ENCODE data around the gene UQCR10.

DNA sequence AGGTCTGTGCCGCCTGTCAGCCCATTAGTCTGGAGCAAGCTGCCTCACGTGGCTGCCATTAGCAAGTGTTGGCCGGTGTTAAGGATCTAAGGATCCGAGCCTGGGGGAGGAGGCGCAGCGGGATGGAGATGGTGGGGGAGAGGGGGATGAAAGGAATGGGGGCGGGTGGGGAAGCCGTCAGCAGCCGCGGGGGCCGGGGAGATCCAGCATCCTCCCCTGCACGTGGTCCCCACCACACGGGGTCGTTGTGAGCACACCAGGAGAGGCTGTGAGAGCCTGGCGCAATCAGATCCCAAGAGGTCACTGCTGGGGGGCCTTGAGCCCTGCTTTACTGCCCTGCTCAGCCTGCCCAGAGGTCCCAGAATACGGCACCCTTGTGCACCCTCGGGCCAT, 40.0 kb upstream of the UQCR10 start:
- TF ChIP-seq, protein P1, sequence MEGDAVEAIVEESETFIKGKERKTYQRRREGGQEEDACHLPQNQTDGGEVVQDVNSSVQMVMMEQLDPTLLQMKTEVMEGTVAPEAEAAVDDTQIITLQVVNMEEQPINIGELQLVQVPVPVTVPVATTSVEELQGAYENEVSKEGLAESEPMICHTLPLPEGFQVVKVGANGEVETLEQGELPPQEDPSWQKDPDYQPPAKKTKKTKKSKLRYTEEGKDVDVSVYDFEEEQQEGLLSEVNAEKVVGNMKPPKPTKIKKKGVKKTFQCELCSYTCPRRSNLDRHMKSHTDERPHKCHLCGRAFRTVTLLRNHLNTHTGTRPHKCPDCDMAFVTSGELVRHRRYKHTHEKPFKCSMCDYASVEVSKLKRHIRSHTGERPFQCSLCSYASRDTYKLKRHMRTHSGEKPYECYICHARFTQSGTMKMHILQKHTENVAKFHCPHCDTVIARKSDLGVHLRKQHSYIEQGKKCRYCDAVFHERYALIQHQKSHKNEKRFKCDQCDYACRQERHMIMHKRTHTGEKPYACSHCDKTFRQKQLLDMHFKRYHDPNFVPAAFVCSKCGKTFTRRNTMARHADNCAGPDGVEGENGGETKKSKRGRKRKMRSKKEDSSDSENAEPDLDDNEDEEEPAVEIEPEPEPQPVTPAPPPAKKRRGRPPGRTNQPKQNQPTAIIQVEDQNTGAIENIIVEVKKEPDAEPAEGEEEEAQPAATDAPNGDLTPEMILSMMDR (IDR thresholded peaks at IDR 0.05): no peak; the same call in 1 of the 2 replicates
- no peak for TF ChIP-seq POLR2AphosphoS5 (IDR thresholded peaks at IDR 0.05; ENCODE audit: low read depth, low read length)

All from Panc1 (cell line).